ENCODE results near the gene FHL3.
A peak's percentile ranks its signal among the peaks of the same experiment; 100 is the strongest.

Gene FHL3

GRCh38 chr1:38050397-38051078 is 45.2 kb upstream of the FHL3 start:
- Histone ChIP-seq H4K20me1 (ENCODE audit: insufficient read depth) (no peaks in the 10 kb centered on the region), H3K4me1 (ENCODE audit: low read depth, poor library complexity, severe bottlenecking) (no peaks in the 10 kb centered on the region), H3K79me2 (ENCODE audit: insufficient read depth, low read depth) (no peaks in the 10 kb centered on the region), H3K27ac (no peak overlapping the region), H3K4me3 (IDR thresholded peaks at IDR 0.05; ENCODE audit: insufficient read depth, low read depth, low read length) (no peak overlapping the region), H3K36me3 (ENCODE audit: insufficient read depth) (no peaks in the 10 kb centered on the region), H3K4me2 (no peak overlapping the region), H3K27me3 (ENCODE audit: insufficient read depth, low read depth) (peaks cover 4% of the 10 kb centered on the region; the same call in 1 of the 2 replicates), H3K9ac (no peak overlapping the region), H2AFZ (ENCODE audit: low read depth) (no peak overlapping the region)
- TF ChIP-seq CTCF (conservative IDR thresholded peaks at IDR 0.05; ENCODE audit: low read depth, low read length), result no peak

- Histone ChIP-seq H3K36me3 (ENCODE audit: insufficient read depth) (no peaks in the 10 kb centered on the region), H4K20me1 (ENCODE audit: insufficient read depth) (no peaks in the 10 kb centered on the region), H3K27ac (no peak overlapping the region), H3K4me1 (ENCODE audit: low read depth, poor library complexity, severe bottlenecking) (no peaks in the 10 kb centered on the region), H3K9ac (no peak overlapping the region), H3K4me2 (peak overlapping the region; percentile 29), H2AFZ (ENCODE audit: low read depth) (peak overlapping the region; percentile 71), H3K79me2 (ENCODE audit: insufficient read depth, low read depth) (no peaks in the 10 kb centered on the region), H3K27me3 (ENCODE audit: insufficient read depth, low read depth) (peaks cover 4% of the 10 kb centered on the region; the same call in 1 of the 2 replicates), H3K4me3 (IDR thresholded peaks at IDR 0.05; ENCODE audit: insufficient read depth, low read depth, low read length) (peak overlapping the region; percentile 74)
- no peak for TF ChIP-seq CTCF (conservative IDR thresholded peaks at IDR 0.05; ENCODE audit: low read depth, low read length)
These were observed 42.4 kb upstream of the FHL3 start for GRCh38 chr1:38047603-38048141.

GRCh38 chr1:38046884-38047602 is 41.7 kb upstream of the FHL3 start:
- H3K27ac ChIP-seq, result no peak overlapping the region
- H3K4me1 ChIP-seq (ENCODE audit: low read depth, poor library complexity, severe bottlenecking), result no peaks in the 10 kb centered on the region
- no peak overlapping the region for H3K9ac ChIP-seq
- no peak for TF ChIP-seq CTCF (conservative IDR thresholded peaks at IDR 0.05; ENCODE audit: low read depth, low read length)
- H3K36me3 ChIP-seq (ENCODE audit: insufficient read depth), result no peaks in the 10 kb centered on the region
- peak overlapping the region; percentile 74 for H3K4me3 ChIP-seq (IDR thresholded peaks at IDR 0.05; ENCODE audit: insufficient read depth, low read depth, low read length)
- peak overlapping the region; percentile 29 for H3K4me2 ChIP-seq
- H3K27me3 ChIP-seq (ENCODE audit: insufficient read depth, low read depth), result peaks cover 4% of the 10 kb centered on the region; the same call in 1 of the 2 replicates
- no peaks in the 10 kb centered on the region for H4K20me1 ChIP-seq (ENCODE audit: insufficient read depth)
- peak overlapping the region; percentile 71 for H2AFZ ChIP-seq (ENCODE audit: low read depth)
- no peaks in the 10 kb centered on the region for H3K79me2 ChIP-seq (ENCODE audit: insufficient read depth, low read depth)

DNA sequence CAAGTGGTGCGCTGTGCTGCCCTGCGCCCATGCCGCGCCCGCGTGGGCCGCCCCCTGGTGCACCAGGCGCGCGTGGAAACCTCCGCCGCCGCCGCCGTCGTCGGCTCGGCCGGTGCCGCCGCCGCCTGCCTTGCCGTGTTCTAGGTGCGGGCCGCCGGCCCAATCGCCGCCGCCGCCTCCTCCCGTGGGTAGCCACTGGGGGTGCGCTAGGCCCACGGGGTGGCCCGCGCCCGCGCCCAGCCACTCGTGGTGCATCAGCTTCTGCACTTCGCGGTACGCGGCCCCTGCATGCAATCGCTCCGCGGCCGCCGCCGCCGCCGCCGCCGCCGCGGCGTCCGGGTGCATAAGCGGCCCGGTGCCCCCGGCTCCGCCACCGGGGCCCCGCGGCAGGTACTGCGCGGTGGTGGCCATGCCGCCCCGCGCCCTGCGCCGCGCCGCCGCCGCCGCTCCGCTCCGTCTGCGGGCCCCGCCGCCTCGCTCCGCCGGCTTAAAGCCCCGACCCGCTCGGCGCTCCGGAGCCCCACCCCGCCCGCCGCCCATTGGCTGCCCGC is 41.1 kb upstream of the FHL3 start, which contains the start of gene POU3F1:
Gene POU3F1, minus strand, starts transcription at position 461 of the 551 bp plus-strand sequence. Its CDS starts 50 bp downstream, at position 411.
- Histone ChIP-seq H3K4me2 (peak within 1 kb of the TSS; percentile 29), H3K27ac (no peak within 1 kb of the TSS), H3K4me3 (IDR thresholded peaks at IDR 0.05; ENCODE audit: insufficient read depth, low read depth, low read length) (peak within 1 kb of the TSS; percentile 74), H2AFZ (ENCODE audit: low read depth) (peak within 1 kb of the TSS; percentile 71), H3K9ac (no peak within 1 kb of the TSS), H3K79me2 (ENCODE audit: insufficient read depth, low read depth) (no peaks in the 10 kb centered on the region), H3K4me1 (ENCODE audit: low read depth, poor library complexity, severe bottlenecking) (no peaks in the 10 kb centered on the region), H4K20me1 (ENCODE audit: insufficient read depth) (no peaks in the 10 kb centered on the region), H3K36me3 (ENCODE audit: insufficient read depth) (no peaks in the 10 kb centered on the region), H3K27me3 (ENCODE audit: insufficient read depth, low read depth) (peaks cover 4% of the 10 kb centered on the region; the same call in 1 of the 2 replicates)
- no peak for TF ChIP-seq CTCF (conservative IDR thresholded peaks at IDR 0.05; ENCODE audit: low read depth, low read length)

Measured in KMS-11 (cell line).